Ascending aorta (tissue), 2 donors: ENCODE results near the gene BICRA. TPM values are rescaled to one million over a fixed set of nuclear protein-coding genes. Genes with fewer than 3 reads are reported as not detected.

Experiments
- DNase-seq, 2 donors: peaks; one replicate each; pipeline ENCODE4 v3.0.0-alpha.2; 2019; ENCODE audit warnings: low spot score in 2 of 2
- H3K27ac ChIP-seq, 2 donors: fragments of 200-600 bp; sonication (generic); one replicate each; pipeline ENCODE4 v1.5.1; 2016 to 2017; ENCODE audit warnings: mild to moderate bottlenecking in 1 of 2
- H3K27me3 ChIP-seq: fragments of 200-600 bp; sonication (generic); one replicate; pipeline ENCODE4 v1.5.1; 2017
- H3K36me3 ChIP-seq, 2 donors: fragments of 200-600 bp; sonication (generic); one replicate each; pipeline ENCODE4 v1.5.1; 2016
- H3K4me1 ChIP-seq, 2 donors: fragments of 200-600 bp; sonication (generic); one replicate each; pipeline ENCODE4 v1.5.1; 2016 to 2017; ENCODE audit warnings: mild to moderate bottlenecking in 1 of 2
- H3K4me3 ChIP-seq, 2 donors: fragments of 200-600 bp; sonication (generic); one replicate each; pipeline ENCODE4 v1.5.1; 2016 to 2017; ENCODE audit warnings: mild to moderate bottlenecking in 1 of 2
- H3K9me3 ChIP-seq, 2 donors: fragments of 200-600 bp; sonication (generic); one replicate each; pipeline ENCODE4 v1.5.1; 2016
- intact Hi-C: fragments of 100-400 bp; cut with DNase I; formaldehyde crosslinking; loops from one replicate; pipeline ENCODE4 v1.15.1; 2023
- total RNA-seq: library from RNA; depleted of rRNA; stranded (reverse); fragments of >200 nt; gene quantifications from one replicate; pipeline ENCODE4 v1.1.0, GENCODE V29; 2016
- TF ChIP-seq, protein P1 (sequence below), 3 experiments: fragments of 200-600 bp in 2 of 3; fragments of 450-650 bp in 1 of 3; sonication (generic) in 2 of 3; IDR thresholded peaks; one replicate each; pipeline ENCODE4 v1.5.1; 2016 to 2019; ENCODE audit warnings: antibody characterized with exemption in 3 of 3, mild to moderate bottlenecking in 1 of 3, moderate library complexity in 1 of 3

Gene BICRA
- total RNA-seq, 1 donor from 2014 or later, result 19.7 TPM

DNA sequence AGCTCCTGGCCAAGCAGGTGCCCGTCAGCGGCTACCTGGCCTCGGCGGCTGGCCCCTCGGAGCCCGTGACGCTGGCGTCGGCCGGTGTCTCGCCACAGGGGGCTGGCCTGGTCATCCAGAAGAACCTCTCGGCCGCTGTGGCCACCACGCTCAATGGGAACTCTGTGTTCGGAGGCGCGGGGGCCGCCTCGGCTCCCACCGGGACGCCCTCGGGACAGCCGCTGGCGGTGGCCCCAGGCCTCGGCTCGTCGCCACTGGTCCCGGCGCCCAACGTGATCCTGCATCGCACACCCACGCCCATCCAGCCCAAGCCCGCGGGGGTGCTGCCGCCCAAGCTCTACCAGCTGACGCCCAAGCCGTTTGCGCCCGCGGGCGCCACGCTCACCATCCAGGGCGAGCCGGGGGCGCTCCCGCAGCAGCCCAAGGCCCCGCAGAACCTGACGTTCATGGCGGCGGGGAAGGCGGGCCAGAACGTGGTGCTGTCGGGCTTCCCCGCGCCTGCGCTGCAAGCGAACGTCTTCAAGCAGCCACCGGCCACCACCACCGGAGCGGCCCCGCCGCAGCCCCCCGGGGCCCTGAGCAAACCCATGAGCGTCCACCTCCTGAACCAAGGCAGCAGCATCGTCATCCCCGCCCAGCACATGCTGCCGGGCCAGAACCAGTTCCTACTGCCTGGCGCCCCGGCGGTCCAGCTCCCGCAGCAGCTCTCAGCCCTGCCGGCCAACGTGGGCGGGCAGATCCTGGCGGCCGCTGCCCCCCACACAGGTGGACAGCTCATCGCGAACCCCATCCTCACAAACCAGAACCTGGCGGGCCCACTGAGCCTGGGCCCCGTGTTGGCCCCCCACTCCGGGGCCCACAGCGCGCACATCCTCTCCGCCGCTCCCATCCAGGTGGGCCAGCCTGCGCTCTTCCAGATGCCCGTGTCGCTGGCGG is 71.3 kb downstream of the BICRA start:
- intact Hi-C loops, result no loop called here

DNA sequence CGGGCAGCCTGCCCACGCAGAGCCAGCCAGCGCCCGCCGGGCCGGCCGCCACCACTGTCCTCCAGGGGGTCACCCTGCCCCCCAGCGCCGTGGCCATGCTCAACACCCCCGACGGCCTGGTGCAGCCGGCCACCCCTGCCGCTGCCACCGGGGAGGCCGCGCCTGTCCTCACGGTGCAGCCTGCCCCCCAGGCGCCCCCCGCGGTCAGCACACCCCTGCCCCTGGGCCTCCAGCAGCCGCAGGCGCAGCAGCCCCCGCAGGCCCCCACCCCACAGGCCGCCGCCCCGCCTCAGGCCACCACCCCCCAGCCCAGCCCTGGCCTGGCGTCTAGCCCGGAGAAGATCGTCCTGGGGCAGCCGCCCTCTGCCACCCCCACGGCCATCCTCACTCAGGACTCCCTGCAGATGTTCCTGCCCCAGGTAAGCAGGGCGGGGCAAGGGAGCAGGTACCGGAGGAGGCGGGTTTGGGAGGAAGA is 72.0 kb downstream of the BICRA start:
- no peaks in the 10 kb centered on the region for H3K9me3 ChIP-seq
- DNase-seq, result no peak
- H3K27ac ChIP-seq, result no peak overlapping the region
- intact Hi-C loops, result no loop called here
- TF ChIP-seq, protein P1, sequence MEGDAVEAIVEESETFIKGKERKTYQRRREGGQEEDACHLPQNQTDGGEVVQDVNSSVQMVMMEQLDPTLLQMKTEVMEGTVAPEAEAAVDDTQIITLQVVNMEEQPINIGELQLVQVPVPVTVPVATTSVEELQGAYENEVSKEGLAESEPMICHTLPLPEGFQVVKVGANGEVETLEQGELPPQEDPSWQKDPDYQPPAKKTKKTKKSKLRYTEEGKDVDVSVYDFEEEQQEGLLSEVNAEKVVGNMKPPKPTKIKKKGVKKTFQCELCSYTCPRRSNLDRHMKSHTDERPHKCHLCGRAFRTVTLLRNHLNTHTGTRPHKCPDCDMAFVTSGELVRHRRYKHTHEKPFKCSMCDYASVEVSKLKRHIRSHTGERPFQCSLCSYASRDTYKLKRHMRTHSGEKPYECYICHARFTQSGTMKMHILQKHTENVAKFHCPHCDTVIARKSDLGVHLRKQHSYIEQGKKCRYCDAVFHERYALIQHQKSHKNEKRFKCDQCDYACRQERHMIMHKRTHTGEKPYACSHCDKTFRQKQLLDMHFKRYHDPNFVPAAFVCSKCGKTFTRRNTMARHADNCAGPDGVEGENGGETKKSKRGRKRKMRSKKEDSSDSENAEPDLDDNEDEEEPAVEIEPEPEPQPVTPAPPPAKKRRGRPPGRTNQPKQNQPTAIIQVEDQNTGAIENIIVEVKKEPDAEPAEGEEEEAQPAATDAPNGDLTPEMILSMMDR (IDR thresholded peaks at IDR 0.05), result no peak
- H3K36me3 ChIP-seq, result peaks cover 40 to 59% of the 10 kb centered on the region in 2 donors
- H3K4me1 ChIP-seq, result no peaks in the 10 kb centered on the region
- no peaks in the 10 kb centered on the region for H3K27me3 ChIP-seq
- H3K4me3 ChIP-seq, result no peak overlapping the region

More for the DNA sequence above, 71.3 kb downstream of the BICRA start:
- TF ChIP-seq, protein P1 (IDR thresholded peaks at IDR 0.05), result no peak
- H3K27ac ChIP-seq, result no peak overlapping the region
- no peaks in the 10 kb centered on the region for H3K9me3 ChIP-seq
- no peaks in the 10 kb centered on the region for H3K4me1 ChIP-seq
- peaks cover 44 to 62% of the 10 kb centered on the region in 2 donors for H3K36me3 ChIP-seq
- H3K27me3 ChIP-seq, result no peaks in the 10 kb centered on the region
- no peak overlapping the region for H3K4me3 ChIP-seq
- no peak for DNase-seq

DNA sequence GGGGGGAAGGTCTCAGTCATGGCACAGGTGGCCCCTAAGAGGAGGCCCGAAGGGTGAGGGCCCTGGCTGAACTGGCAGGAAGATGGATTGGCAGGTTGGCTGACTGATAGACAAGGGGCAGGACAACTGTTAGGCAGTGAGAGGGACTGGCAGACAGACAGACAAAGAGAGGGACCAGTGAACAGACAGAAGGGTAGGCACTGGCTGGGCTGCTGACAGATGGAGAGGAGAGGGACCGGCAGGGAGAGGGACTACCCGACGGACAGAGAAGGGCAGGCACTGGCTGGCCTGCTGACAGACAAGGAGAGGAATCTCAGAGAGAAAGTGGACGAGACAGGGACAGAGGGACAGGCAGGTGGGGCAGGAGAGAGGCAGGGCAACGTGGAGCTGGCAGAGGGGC is 72.5 kb downstream of the BICRA start:
- no peaks in the 10 kb centered on the region for H3K9me3 ChIP-seq
- H3K27me3 ChIP-seq, result no peaks in the 10 kb centered on the region
- no peak for DNase-seq
- no peak overlapping the region for H3K4me3 ChIP-seq
- no peak overlapping the region for H3K27ac ChIP-seq
- no peaks in the 10 kb centered on the region for H3K4me1 ChIP-seq
- TF ChIP-seq, protein P1 (IDR thresholded peaks at IDR 0.05), result no peak
- intact Hi-C loops, result no loop called here
- peaks cover 40 to 60% of the 10 kb centered on the region in 2 donors for H3K36me3 ChIP-seq

DNA sequence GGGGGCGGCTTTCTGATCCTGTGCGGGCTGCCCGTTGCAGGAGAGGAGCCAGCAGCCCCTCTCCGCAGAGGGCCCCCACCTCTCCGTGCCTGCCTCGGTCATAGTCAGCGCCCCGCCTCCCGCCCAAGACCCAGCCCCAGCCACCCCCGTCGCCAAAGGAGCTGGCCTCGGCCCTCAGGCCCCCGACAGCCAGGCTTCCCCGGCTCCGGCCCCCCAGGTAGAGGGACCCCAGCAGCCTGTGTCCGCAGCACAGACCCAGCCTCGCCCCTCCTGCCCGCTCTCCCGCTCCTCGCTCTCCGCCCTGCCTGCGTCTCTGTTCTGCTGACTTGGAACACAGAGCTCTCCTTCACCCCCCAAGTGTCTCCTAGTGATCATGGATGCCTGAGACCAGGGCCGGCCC is 73.0 kb downstream of the BICRA start:
- intact Hi-C loops, result no loop called here
- Histone ChIP-seq H3K4me1 (no peaks in the 10 kb centered on the region), H3K36me3 (peaks cover 36 to 57% of the 10 kb centered on the region in 2 donors)

DNA sequence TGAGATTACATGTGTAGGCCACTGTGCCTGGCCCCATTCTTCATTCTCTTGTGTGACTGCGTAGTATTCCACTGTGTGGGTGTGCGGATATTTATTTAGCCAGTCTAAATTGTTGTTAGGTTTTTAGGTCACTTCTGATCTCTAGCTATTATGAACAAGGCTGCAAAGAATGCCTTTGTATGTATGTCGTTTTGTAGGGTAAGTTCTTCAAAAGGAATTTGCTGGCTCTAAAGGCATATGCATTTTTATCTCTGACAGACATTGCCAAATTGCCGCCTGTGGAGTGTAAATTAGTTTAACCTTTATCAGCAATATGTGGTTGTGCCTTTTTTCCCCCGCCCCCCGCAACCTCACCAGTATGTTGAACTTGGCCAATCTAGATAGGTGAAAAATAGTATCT is 74.0 kb downstream of the BICRA start:
- Histone ChIP-seq H3K4me3 (no peak overlapping the region), H3K27ac (no peak overlapping the region), H3K27me3 (no peaks in the 10 kb centered on the region), H3K4me1 (no peaks in the 10 kb centered on the region), H3K9me3 (no peaks in the 10 kb centered on the region), H3K36me3 (peaks cover 30 to 50% of the 10 kb centered on the region in 2 donors)
- TF ChIP-seq, protein P1 (IDR thresholded peaks at IDR 0.05), result no peak
- intact Hi-C loops, result no loop called here
- DNase-seq, result no peak

More for the DNA sequence above, 73.0 kb downstream of the BICRA start:
- Histone ChIP-seq H3K9me3 (no peaks in the 10 kb centered on the region), H3K27ac (no peak overlapping the region), H3K27me3 (no peaks in the 10 kb centered on the region), H3K4me3 (no peak overlapping the region)
- DNase-seq, result no peak
- TF ChIP-seq, protein P1 (IDR thresholded peaks at IDR 0.05), result no peak
